Suprapubic skin (tissue), 4 donors: ENCODE measurements around the gene NRN1.

Source experiments
- CTCF ChIP-seq, 2 donors: fragments of 200-600 bp in 1 of 2; fragments of 450-650 bp in 1 of 2; sonication (generic) in 1 of 2; IDR thresholded peaks; one replicate each; pipeline ENCODE4 v1.5.1; 2016 to 2019; ENCODE audit warnings: antibody characterized with exemption in 2 of 2, mild to moderate bottlenecking in 1 of 2, moderate library complexity in 1 of 2
- EP300 ChIP-seq: sonication (generic); formaldehyde crosslinking; IDR thresholded peaks from one replicate; pipeline ENCODE4 v1.6.1; 2017; ENCODE audit warnings: antibody characterized with exemption
- POLR2A ChIP-seq, 2 donors: fragments of 450-650 bp; IDR thresholded peaks; one replicate each; pipeline ENCODE4 v1.6.1; 2017; ENCODE audit warnings: antibody characterized with exemption in 2 of 2, mild to moderate bottlenecking in 2 of 2, moderate library complexity in 2 of 2
- POLR2AphosphoS5 ChIP-seq, 3 donors: sonication (generic); formaldehyde crosslinking; IDR thresholded peaks; one replicate each; pipeline ENCODE4 v1.6.1; 2017; ENCODE audit warnings: antibody characterized with exemption in 3 of 3

GRCh38 chr6:6002005-6002847 lies 4.5 kb downstream of the NRN1 start:
- no peak for TF ChIP-seq POLR2A (IDR thresholded peaks at IDR 0.05)
- no peak for TF ChIP-seq CTCF (IDR thresholded peaks at IDR 0.05)
- TF ChIP-seq EP300 = no peak
- no peak for TF ChIP-seq POLR2AphosphoS5 (IDR thresholded peaks at IDR 0.05)
